Astrocyte (in vitro differentiated cells and primary cell): ENCODE results near the gene UFSP1. TPM values are rescaled to one million over a fixed set of nuclear protein-coding genes. Genes with fewer than 3 reads are reported as not detected.

Experiments
- DNase-seq: peaks from one replicate; pipeline ENCODE4 v3.0.0-alpha.2; 2010; ENCODE audit warnings: low read depth
- FAIRE-seq: peaks from 2 replicates; lab custom pipeline; 2011; peaks lifted over from hg19 to GRCh38; lab: Jason Lieb, UNC
- H2AFZ ChIP-seq: 2 replicates; pipeline ENCODE4 v1.6.0; 2012; ENCODE audit warnings: low read depth, low read length, inconsistent platforms
- H3K27ac ChIP-seq: 2 replicates; pipeline ENCODE4 v1.5.1; 2011; ENCODE audit warnings: low read depth, low read length, inconsistent platforms
- H3K27me3 ChIP-seq: 2 replicates; pipeline ENCODE4 v1.6.0; 2011; ENCODE audit warnings: low read length, inconsistent platforms; ENCODE audit not compliant: insufficient read depth
- H3K36me3 ChIP-seq: 2 replicates; pipeline ENCODE4 v1.5.1; 2011; ENCODE audit warnings: low read length, inconsistent platforms; ENCODE audit not compliant: insufficient read depth
- H3K4me1 ChIP-seq: 2 replicates; pipeline ENCODE4 v1.5.1; 2011; ENCODE audit warnings: low read length, inconsistent platforms; ENCODE audit not compliant: insufficient read depth
- H3K4me2 ChIP-seq: 2 replicates; pipeline ENCODE4 v1.6.0; 2012; ENCODE audit warnings: low read length, inconsistent platforms
- H3K4me3 ChIP-seq: 2 replicates; pipeline ENCODE4 v1.5.1; 2011; ENCODE audit warnings: low read depth, mild to moderate bottlenecking, low read length, inconsistent platforms; ENCODE audit not compliant: insufficient read depth
- H3K79me2 ChIP-seq: 2 replicates; pipeline ENCODE4 v1.6.0; 2012; ENCODE audit warnings: mild to moderate bottlenecking, low read length, inconsistent platforms; ENCODE audit not compliant: insufficient read depth
- H3K9ac ChIP-seq: 2 replicates; pipeline ENCODE4 v1.6.0; 2012; ENCODE audit warnings: mild to moderate bottlenecking, low read length, inconsistent platforms
- H3K9me3 ChIP-seq: 2 replicates; pipeline ENCODE4 v1.5.1; 2012; ENCODE audit warnings: low read depth, mild to moderate bottlenecking, low read length, inconsistent platforms; ENCODE audit not compliant: insufficient read depth
- H4K20me1 ChIP-seq: 2 replicates; pipeline ENCODE4 v1.6.0; 2012; ENCODE audit warnings: low read length, inconsistent platforms; ENCODE audit not compliant: insufficient read depth
- H3K27ac Mint-ChIP-seq: one replicate; pipeline ENCODE4 v1.8.0; 2021; ENCODE audit warnings: mild to moderate bottlenecking, mixed read lengths; ENCODE audit not compliant: unreplicated experiment
- H3K27me3 Mint-ChIP-seq: one replicate; pipeline ENCODE4 v1.8.0; 2021; ENCODE audit warnings: low read depth, mixed read lengths; ENCODE audit not compliant: unreplicated experiment
- H3K36me3 Mint-ChIP-seq: one replicate; pipeline ENCODE4 v1.8.0; 2021; ENCODE audit warnings: low read depth, mixed read lengths; ENCODE audit not compliant: unreplicated experiment
- H3K4me1 Mint-ChIP-seq: one replicate; pipeline ENCODE4 v1.8.0; 2021; ENCODE audit warnings: low read depth, mixed read lengths; ENCODE audit not compliant: unreplicated experiment
- H3K4me3 Mint-ChIP-seq: one replicate; pipeline ENCODE4 v1.8.0; 2021; ENCODE audit warnings: mild to moderate bottlenecking, moderate library complexity, mixed read lengths; ENCODE audit not compliant: unreplicated experiment
- H3K9me3 Mint-ChIP-seq: one replicate; pipeline ENCODE4 v1.8.0; 2021; ENCODE audit warnings: mild to moderate bottlenecking, mixed read lengths; ENCODE audit not compliant: unreplicated experiment
- CTCF ChIP-seq: IDR thresholded peaks from 2 replicates; pipeline ENCODE4 v1.5.1; 2011; ENCODE audit warnings: low read depth, mild to moderate bottlenecking, inconsistent platforms, low read length, moderate library complexity; ENCODE audit not compliant: insufficient read depth
- EZH2 ChIP-seq: IDR thresholded peaks from 2 replicates; pipeline ENCODE4 v1.6.1; 2012; ENCODE audit warnings: mild to moderate bottlenecking, low read length, inconsistent platforms; ENCODE audit not compliant: insufficient read depth
- total RNA-seq: library from RNA; stranded (reverse); gene quantifications from 2 replicates; pipeline ENCODE4 v1.2.1, GENCODE V29; 2021

UFSP1 gene
- total RNA-seq, 1 donor from 2014 or later: 2.7 TPM

GRCh38 chr7:100884736-100885439, 4.6 kb downstream of the UFSP1 start:
- no peaks in the 10 kb centered on the region for H3K27me3 Mint-ChIP-seq
- no peak overlapping the region for H2AFZ ChIP-seq
- H3K4me1 ChIP-seq: peaks cover 16% of the 10 kb centered on the region
- H3K9ac ChIP-seq: no peak overlapping the region
- H3K36me3 ChIP-seq: peaks cover 48% of the 10 kb centered on the region
- no peaks in the 10 kb centered on the region for H3K27me3 ChIP-seq
- H3K4me2 ChIP-seq: no peak overlapping the region
- peaks cover 84% of the 10 kb centered on the region for H3K79me2 ChIP-seq
- peaks cover 10% of the 10 kb centered on the region for H3K4me1 Mint-ChIP-seq
- FAIRE-seq (no peak), DNase-seq (no peak)
- no peak for TF ChIP-seq CTCF
- no peak for TF ChIP-seq EZH2
- H3K9me3 Mint-ChIP-seq: peaks cover under 1% of the 10 kb centered on the region
- H3K4me3 ChIP-seq: no peak overlapping the region
- H4K20me1 ChIP-seq: peaks cover 77% of the 10 kb centered on the region
- H3K36me3 Mint-ChIP-seq: peaks cover 30% of the 10 kb centered on the region
- no peak overlapping the region for H3K27ac ChIP-seq
- H3K9me3 ChIP-seq: no peaks in the 10 kb centered on the region
- H3K27ac Mint-ChIP-seq: peak overlapping the region; percentile 80
- no peak overlapping the region for H3K4me3 Mint-ChIP-seq

- TF ChIP-seq CTCF (no peak), EZH2 (no peak)
- Histone ChIP-seq H3K4me1 (peaks cover 6% of the 10 kb centered on the region), H3K36me3 (peaks cover 49% of the 10 kb centered on the region), H3K27ac (no peak overlapping the region), H3K27me3 (no peaks in the 10 kb centered on the region), H4K20me1 (peaks cover 88% of the 10 kb centered on the region), H3K4me3 (no peak overlapping the region), H3K9me3 (no peaks in the 10 kb centered on the region), H3K4me2 (no peak overlapping the region), H3K79me2 (peaks cover 88% of the 10 kb centered on the region), H3K9ac (peak overlapping the region; percentile 23), H2AFZ (no peak overlapping the region)
- Mint-ChIP-seq H3K27me3 (no peaks in the 10 kb centered on the region), H3K36me3 (peaks cover 28% of the 10 kb centered on the region), H3K4me1 (peaks cover 3% of the 10 kb centered on the region), H3K4me3 (peak overlapping the region; percentile 57), H3K27ac (no peak overlapping the region), H3K9me3 (peaks cover 1% of the 10 kb centered on the region)
- FAIRE-seq (no peak), DNase-seq (no peak)
Measured at GRCh38 chr7:100882785-100883526, 6.6 kb downstream of the UFSP1 start.

GRCh38 chr7:100882201-100882600, 7.3 kb downstream of the UFSP1 start:
- H4K20me1 ChIP-seq: peaks cover 87% of the 10 kb centered on the region
- H3K4me3 Mint-ChIP-seq: no peak overlapping the region
- FAIRE-seq (no peak), DNase-seq (no peak)
- peaks cover 28% of the 10 kb centered on the region for H3K36me3 Mint-ChIP-seq
- H3K9ac ChIP-seq: no peak overlapping the region
- no peak overlapping the region for H3K4me2 ChIP-seq
- no peak for TF ChIP-seq CTCF
- TF ChIP-seq EZH2: no peak
- no peaks in the 10 kb centered on the region for H3K9me3 ChIP-seq
- H3K36me3 ChIP-seq: peaks cover 47% of the 10 kb centered on the region
- H3K79me2 ChIP-seq: peaks cover 88% of the 10 kb centered on the region
- H3K4me1 ChIP-seq: peaks cover 2% of the 10 kb centered on the region
- peaks cover 1% of the 10 kb centered on the region for H3K9me3 Mint-ChIP-seq
- no peak overlapping the region for H3K4me3 ChIP-seq
- no peaks in the 10 kb centered on the region for H3K4me1 Mint-ChIP-seq
- no peak overlapping the region for H3K27ac ChIP-seq
- H2AFZ ChIP-seq: no peak overlapping the region
- H3K27me3 ChIP-seq: no peaks in the 10 kb centered on the region
- no peaks in the 10 kb centered on the region for H3K27me3 Mint-ChIP-seq
- no peak overlapping the region for H3K27ac Mint-ChIP-seq
